B cell (primary cell): ENCODE results near the gene USP48.

Source experiments
- CTCF ChIP-seq: fragments of 200-600 bp; IDR thresholded peaks from one replicate; pipeline ENCODE4 v1.8.0; 2022; ENCODE audit warnings: antibody characterized with exemption, mild to moderate bottlenecking
- EZH2 ChIP-seq: IDR thresholded peaks from 2 replicates; pipeline ENCODE4 v1.6.1; 2012; ENCODE audit warnings: borderline replicate concordance, low read depth, mild to moderate bottlenecking, moderate library complexity, low read length; ENCODE audit not compliant: insufficient read depth, poor library complexity, severe bottlenecking

GRCh38 chr1:21721295-21721985, 61.5 kb downstream of the USP48 start:
- TF ChIP-seq CTCF (no peak), EZH2 (no peak)
